ENCODE data around the gene ATP6V1D.
A peak's percentile ranks its signal among the peaks of the same experiment; 100 is the strongest.
"Not testable (repeated sequence)": the region's sequence is repeated elsewhere in the genome, so short reads cannot be mapped to it uniquely, and the experiment has no call there.

The ATP6V1D gene

DNA sequence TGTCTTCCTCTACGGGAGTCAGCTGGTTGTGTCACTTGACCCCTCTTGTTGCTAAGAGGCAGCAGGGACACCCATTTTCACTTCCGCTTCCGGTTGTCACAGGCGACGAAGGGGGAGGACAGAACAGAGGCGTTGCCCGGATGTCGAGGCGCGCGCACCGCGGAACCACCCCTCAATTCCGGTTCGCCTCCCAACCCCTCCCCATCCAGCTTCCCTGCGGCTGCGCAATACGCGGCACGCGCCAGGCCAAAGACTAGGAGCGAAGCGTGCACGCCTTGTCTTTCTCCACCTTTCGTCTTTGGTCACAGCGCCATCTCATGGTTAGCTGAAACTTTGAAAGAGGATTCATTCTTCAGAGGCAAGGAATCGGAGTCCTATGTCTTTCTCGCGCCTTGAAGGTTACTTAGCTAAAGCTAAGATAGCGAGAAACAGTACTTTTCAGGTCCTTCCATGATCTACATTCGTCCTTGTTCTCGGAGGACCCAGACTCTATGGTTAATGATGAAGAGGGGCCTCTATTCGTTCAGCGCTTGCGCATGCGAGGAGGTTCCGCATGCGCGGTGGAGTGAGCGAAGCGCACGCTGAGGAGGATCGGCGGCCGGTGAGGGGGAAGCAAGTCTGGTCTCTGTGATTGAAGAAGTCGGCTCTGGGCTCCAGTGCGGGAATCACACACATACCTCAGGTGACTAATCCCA, at the start of gene ATP6V1D, which contains the start of gene EIF2S1:
TSS of gene ATP6V1D (minus strand) at position 30 of the 695 bp plus-strand sequence. CDS start 106 bp downstream, outside the sequence.
TSS of gene EIF2S1 (plus strand) at position 554 of the 695 bp plus-strand sequence. CDS start 4,440 bp downstream, outside the sequence.
- TF ChIP-seq, protein P1, sequence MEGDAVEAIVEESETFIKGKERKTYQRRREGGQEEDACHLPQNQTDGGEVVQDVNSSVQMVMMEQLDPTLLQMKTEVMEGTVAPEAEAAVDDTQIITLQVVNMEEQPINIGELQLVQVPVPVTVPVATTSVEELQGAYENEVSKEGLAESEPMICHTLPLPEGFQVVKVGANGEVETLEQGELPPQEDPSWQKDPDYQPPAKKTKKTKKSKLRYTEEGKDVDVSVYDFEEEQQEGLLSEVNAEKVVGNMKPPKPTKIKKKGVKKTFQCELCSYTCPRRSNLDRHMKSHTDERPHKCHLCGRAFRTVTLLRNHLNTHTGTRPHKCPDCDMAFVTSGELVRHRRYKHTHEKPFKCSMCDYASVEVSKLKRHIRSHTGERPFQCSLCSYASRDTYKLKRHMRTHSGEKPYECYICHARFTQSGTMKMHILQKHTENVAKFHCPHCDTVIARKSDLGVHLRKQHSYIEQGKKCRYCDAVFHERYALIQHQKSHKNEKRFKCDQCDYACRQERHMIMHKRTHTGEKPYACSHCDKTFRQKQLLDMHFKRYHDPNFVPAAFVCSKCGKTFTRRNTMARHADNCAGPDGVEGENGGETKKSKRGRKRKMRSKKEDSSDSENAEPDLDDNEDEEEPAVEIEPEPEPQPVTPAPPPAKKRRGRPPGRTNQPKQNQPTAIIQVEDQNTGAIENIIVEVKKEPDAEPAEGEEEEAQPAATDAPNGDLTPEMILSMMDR (IDR thresholded peaks at IDR 0.05; ENCODE audit: borderline replicate concordance, insufficient read depth, low read depth, low read length): peak; percentile 90
- H3K4me3 ChIP-seq (ENCODE audit: low read depth, low read length): peak within 1 kb of the TSS; percentile 98

DNA sequence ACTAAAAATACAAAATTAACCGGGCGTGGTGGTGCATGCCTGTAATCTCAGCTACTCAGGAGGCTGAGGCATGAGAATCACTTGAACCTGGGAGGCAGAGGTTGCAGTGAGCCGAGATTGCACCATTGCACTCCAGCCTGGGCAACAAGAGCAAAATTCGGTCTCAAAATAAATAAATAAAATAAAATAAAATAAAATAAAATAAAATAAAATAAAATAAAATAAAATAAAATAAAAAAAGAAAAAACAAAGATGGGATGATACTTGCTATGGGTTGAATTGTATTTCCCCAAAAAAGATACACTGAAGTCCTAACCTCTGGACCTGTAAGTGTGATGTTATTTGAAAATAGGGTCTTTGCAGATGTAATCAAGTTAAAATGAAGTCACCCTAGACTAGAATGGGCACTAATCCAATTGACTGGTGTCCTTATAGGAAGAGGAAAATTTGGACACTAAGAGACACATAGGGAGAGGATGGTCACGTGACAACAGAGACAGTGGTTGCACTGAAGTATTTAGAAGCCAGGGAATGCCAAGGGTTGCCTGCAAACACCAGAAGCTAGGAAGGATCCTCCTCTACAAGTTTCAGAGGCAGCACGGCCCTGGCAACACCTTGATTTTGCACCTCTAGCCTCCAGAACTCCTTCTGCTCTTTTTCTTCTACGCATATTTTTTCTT, 48.7 kb upstream of the ATP6V1D start:
- not testable (repeated sequence) for H3K4me3 ChIP-seq (ENCODE audit: low read depth, low read length)

DNA sequence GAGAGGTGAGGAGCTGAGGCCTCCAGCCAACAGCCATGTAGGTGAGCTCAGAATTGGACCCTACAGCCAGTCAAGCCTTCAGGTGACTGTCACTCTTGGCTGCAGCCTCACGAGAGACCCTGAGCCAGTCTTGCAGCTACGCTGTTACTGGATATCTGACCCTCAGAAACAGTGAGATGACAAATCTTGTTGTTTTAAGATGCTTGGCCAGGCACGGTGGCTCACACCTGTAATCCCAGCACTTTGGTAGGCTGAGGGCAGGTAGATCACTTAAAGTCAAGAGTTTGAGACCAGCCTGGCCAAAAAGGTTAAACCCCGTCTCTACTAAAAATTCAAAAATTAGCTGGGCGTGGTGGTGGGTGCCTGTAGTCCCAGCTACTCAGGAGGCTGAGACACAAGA, 46.2 kb upstream of the ATP6V1D start:
- TF ChIP-seq, protein P1 (IDR thresholded peaks at IDR 0.05; ENCODE audit: borderline replicate concordance, insufficient read depth, low read depth, low read length): no peak
- H3K4me3 ChIP-seq (ENCODE audit: low read depth, low read length): no peak overlapping the region

DNA sequence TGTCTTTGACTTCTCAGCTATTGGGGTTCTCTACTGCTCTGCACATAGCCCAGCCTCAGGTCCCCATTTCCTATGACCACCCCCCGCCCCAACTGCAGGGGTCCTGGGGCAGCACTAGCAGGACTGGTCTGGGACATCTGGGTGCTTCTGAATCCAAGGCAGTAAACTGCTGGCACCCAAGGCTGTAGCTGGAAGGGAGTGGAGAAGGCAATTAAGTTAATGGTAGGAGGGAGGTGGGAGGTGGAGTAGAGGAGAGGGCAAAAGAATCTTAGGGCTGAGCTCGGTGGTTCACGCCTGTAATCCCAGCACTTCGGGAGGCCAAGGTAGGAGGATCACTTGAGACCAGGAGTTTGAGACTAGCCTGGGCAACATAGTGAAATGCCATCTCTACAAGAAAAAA, 40.8 kb upstream of the ATP6V1D start:
- no peak overlapping the region for H3K4me3 ChIP-seq (ENCODE audit: low read depth, low read length)
- TF ChIP-seq, protein P1 (IDR thresholded peaks at IDR 0.05; ENCODE audit: borderline replicate concordance, insufficient read depth, low read depth, low read length): no peak

DNA sequence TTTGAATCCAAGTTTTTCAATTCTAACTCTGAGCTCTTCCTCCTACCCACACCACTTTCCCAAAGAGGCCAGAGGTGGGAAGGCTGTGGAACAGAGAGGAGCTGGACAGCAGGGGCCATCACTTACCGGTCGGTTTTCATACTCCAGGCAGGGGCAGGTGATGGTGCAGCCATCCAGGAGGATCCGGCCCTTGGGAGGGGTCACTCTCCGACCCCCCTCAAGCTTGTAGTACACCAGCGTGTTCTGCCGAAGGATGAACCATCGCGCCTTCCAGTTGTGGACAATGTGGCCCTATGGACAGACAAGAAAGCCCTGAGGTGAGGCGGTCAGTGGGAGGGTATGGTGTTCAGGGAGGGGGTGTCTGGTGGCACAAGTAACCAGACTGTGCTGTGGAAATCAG, 37.9 kb upstream of the ATP6V1D start:
- TF ChIP-seq, protein P1 (IDR thresholded peaks at IDR 0.05; ENCODE audit: borderline replicate concordance, insufficient read depth, low read depth, low read length): no peak
- H3K4me3 ChIP-seq (ENCODE audit: low read depth, low read length): no peak overlapping the region

DNA sequence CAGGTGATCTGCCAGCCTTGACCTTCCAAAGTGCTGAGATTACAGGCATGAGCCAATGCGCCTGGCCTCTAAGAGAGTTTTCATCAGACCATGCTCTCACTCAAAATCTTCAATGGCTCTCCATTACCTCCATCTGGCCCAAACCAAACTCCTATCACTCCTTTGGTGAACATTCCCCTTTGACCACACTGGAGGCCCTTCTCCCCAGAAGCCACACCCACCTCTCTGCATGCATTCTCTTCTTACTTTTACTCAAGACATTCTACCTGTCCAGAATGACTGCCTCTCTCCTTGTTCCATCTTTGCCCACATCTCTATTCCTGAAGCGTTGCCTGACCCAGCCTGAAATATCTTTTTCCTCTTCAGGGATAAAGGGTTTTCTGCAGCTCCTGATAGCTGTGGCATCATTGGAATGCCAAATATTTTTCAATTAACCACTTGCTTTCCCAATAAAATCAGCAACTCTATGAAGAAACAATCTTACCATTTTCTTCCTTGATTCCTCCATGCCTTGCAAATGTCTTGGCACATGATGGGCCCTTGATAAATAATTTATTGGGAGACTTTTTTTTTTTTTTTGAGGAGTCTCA, 36.9 kb upstream of the ATP6V1D start:
- TF ChIP-seq, protein P1 (IDR thresholded peaks at IDR 0.05; ENCODE audit: borderline replicate concordance, insufficient read depth, low read depth, low read length): no peak
- H3K4me3 ChIP-seq (ENCODE audit: low read depth, low read length): no peak overlapping the region

DNA sequence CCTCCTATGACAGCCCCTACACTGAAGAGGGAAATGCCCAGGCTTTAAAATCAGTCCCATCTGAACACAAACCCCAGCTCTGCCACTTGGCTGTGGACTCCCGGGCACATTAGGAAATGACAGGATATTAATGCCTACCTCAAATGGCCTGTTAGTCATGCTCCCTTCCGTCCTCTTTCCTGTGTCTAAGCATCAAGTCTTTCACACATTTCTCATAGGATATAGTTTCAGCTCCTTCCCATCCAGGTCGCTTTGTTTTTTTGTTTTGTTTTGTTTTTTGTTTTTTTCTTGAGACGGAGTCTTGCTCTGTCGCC, 36.2 kb upstream of the ATP6V1D start:
- H3K4me3 ChIP-seq (ENCODE audit: low read depth, low read length): no peak overlapping the region
- TF ChIP-seq, protein P1 (IDR thresholded peaks at IDR 0.05; ENCODE audit: borderline replicate concordance, insufficient read depth, low read depth, low read length): no peak
